Measurements from ENCODE around the gene SPIRE1. TPM values are rescaled to one million over a fixed set of nuclear protein-coding genes. Genes with fewer than 3 reads are reported as not detected.

SPIRE1 gene
- total RNA-seq, 1 experiment from 2014 or later, result 9.5 TPM

DNA sequence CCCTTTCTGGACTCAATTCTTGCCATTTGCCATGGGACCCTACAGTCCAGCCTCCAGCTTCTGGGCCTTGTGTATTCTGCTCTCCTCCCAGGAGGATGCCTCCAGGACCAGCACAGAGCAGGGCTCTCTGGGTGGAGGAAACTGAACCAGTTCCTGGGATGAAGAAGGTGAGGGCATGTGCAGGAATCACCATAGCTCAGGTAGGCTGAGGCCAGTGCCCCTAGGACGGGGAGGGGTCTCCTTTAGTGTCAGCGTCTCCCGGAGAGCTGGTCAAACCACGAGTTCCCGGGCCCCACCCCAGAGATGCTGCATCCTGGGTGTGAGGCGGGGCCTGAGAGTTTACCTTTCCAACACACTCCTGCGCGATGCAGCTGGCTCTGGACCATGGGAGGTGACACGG, 256.0 kb downstream of the SPIRE1 start:
- BruUV-seq (replicated peaks), result no TSS peak
- Histone ChIP-seq H3K4me1 (no peaks in the 10 kb centered on the region), H3K27me3 (replicated peaks; ENCODE audit: control insufficient read depth, insufficient read depth, low read length) (no peaks in the 10 kb centered on the region), H3K36me3 (ENCODE audit: control insufficient read depth, insufficient read depth, low read length) (no peaks in the 10 kb centered on the region), H3K4me3 (ENCODE audit: low read depth, low read length) (no peak overlapping the region), H3K9me3 (no peaks in the 10 kb centered on the region)
- no peak overlapping the region for H3K27ac Mint-ChIP-seq (ENCODE audit: unreplicated experiment)
- POLR2A ChIA-PET, result no interaction called here
- no peak for TF ChIP-seq CTCF (IDR thresholded peaks at IDR 0.05; ENCODE audit: insufficient read depth in 1 of 2, low read depth in 1 of 2, low read length in 1 of 2, severe bottlenecking in 1 of 2, unreplicated experiment in 1 of 2)
- no peaks in the 10 kb centered on the region for H3K36me3 Mint-ChIP-seq (ENCODE audit: insufficient read depth, unreplicated experiment)
- no peaks in the 10 kb centered on the region for H3K9me3 Mint-ChIP-seq (ENCODE audit: unreplicated experiment)
- H3K4me3 Mint-ChIP-seq (ENCODE audit: unreplicated experiment), result no peak overlapping the region
- H3K27me3 Mint-ChIP-seq (ENCODE audit: insufficient read depth, unreplicated experiment), result peaks cover 14% of the 10 kb centered on the region
- CTCF ChIA-PET, result no interaction called here
- intact Hi-C loops (cut with micrococcal nuclease; ENCODE audit: unreplicated experiment), result no loop called here
- DNase-seq, result no peak
- peaks cover 14% of the 10 kb centered on the region for H3K4me1 Mint-ChIP-seq (ENCODE audit: low read depth, unreplicated experiment)

- H3K9me3 Mint-ChIP-seq (ENCODE audit: unreplicated experiment), result no peaks in the 10 kb centered on the region
- no peak overlapping the region for H3K27ac Mint-ChIP-seq (ENCODE audit: unreplicated experiment)
- POLR2A ChIA-PET, result no interaction called here
- no peak for TF ChIP-seq CTCF (IDR thresholded peaks at IDR 0.05; ENCODE audit: insufficient read depth in 1 of 2, low read depth in 1 of 2, low read length in 1 of 2, severe bottlenecking in 1 of 2, unreplicated experiment in 1 of 2)
- peaks cover 9% of the 10 kb centered on the region for H3K4me1 Mint-ChIP-seq (ENCODE audit: low read depth, unreplicated experiment)
- no peak for DNase-seq
- no peaks in the 10 kb centered on the region for H3K27me3 ChIP-seq (replicated peaks; ENCODE audit: control insufficient read depth, insufficient read depth, low read length)
- peaks cover 3% of the 10 kb centered on the region for H3K27me3 Mint-ChIP-seq (ENCODE audit: insufficient read depth, unreplicated experiment)
- H3K4me3 ChIP-seq (ENCODE audit: low read depth, low read length), result no peak overlapping the region
- CTCF ChIA-PET, result no interaction called here
- no peaks in the 10 kb centered on the region for H3K9me3 ChIP-seq
- intact Hi-C loops (cut with micrococcal nuclease; ENCODE audit: unreplicated experiment), result loop anchor here (10.0 kb wide), 1 partner anchor 116 kb away; no protein-coding TSS in a partner anchor
- no peak overlapping the region for H3K4me3 Mint-ChIP-seq (ENCODE audit: unreplicated experiment)
- peaks cover 3% of the 10 kb centered on the region; the same call in 1 of the 2 replicates for H3K4me1 ChIP-seq
- no TSS peak for BruUV-seq (replicated peaks)
- no peaks in the 10 kb centered on the region for H3K36me3 Mint-ChIP-seq (ENCODE audit: insufficient read depth, unreplicated experiment)
- H3K36me3 ChIP-seq (ENCODE audit: control insufficient read depth, insufficient read depth, low read length), result no peaks in the 10 kb centered on the region
Measured at GRCh38 chr18:12399231-12399630, 258.7 kb downstream of the SPIRE1 start.

GRCh38 chr18:12398625-12399024, 259.3 kb downstream of the SPIRE1 start:
- TF ChIP-seq CTCF (IDR thresholded peaks at IDR 0.05; ENCODE audit: insufficient read depth in 1 of 2, low read depth in 1 of 2, low read length in 1 of 2, severe bottlenecking in 1 of 2, unreplicated experiment in 1 of 2), result no peak
- no peak overlapping the region for H3K27ac Mint-ChIP-seq (ENCODE audit: unreplicated experiment)
- no peaks in the 10 kb centered on the region for H3K36me3 ChIP-seq (ENCODE audit: control insufficient read depth, insufficient read depth, low read length)
- H3K9me3 Mint-ChIP-seq (ENCODE audit: unreplicated experiment), result no peaks in the 10 kb centered on the region
- no peak overlapping the region for H3K4me3 Mint-ChIP-seq (ENCODE audit: unreplicated experiment)
- H3K27me3 ChIP-seq (replicated peaks; ENCODE audit: control insufficient read depth, insufficient read depth, low read length), result no peaks in the 10 kb centered on the region
- H3K9me3 ChIP-seq, result no peaks in the 10 kb centered on the region
- intact Hi-C loops (cut with micrococcal nuclease; ENCODE audit: unreplicated experiment), result loop anchor here (10.0 kb wide), 1 partner anchor 116 kb away; no protein-coding TSS in a partner anchor
- H3K36me3 Mint-ChIP-seq (ENCODE audit: insufficient read depth, unreplicated experiment), result no peaks in the 10 kb centered on the region
- DNase-seq, result no peak
- H3K27me3 Mint-ChIP-seq (ENCODE audit: insufficient read depth, unreplicated experiment), result peaks cover 3% of the 10 kb centered on the region
- H3K4me1 ChIP-seq, result peaks cover 9% of the 10 kb centered on the region; the same call in 1 of the 2 replicates
- ChIA-PET POLR2A (no interaction called here), CTCF (no interaction called here)
- H3K4me1 Mint-ChIP-seq (ENCODE audit: low read depth, unreplicated experiment), result peaks cover 12% of the 10 kb centered on the region
- BruUV-seq (replicated peaks), result no TSS peak
- no peak overlapping the region for H3K4me3 ChIP-seq (ENCODE audit: low read depth, low read length)
